ENCODE results near the gene FTCDNL1.

- TF ChIP-seq CEBPZ (IDR thresholded peaks at IDR 0.05; ENCODE audit: borderline replicate concordance, low read depth, low read length) (no peak), CEBPG (CRISPR knock-in tag; IDR thresholded peaks at IDR 0.05) (no peak), CEBPG (tag; conservative IDR thresholded peaks at IDR 0.05 in 1 of 2, IDR thresholded peaks at IDR 0.05 in 1 of 2) (no peak), CTCF (IDR thresholded peaks at IDR 0.05 in 2 of 3, conservative IDR thresholded peaks at IDR 0.05 in 1 of 3; ENCODE audit: insufficient read depth in 2 of 3, low read depth in 1 of 3, low read length in 3 of 3) (no peak), HNRNPLL (IDR thresholded peaks at IDR 0.05; ENCODE audit: low read depth, low read length, poor library complexity, severe bottlenecking) (no peak), CHD1 (IDR thresholded peaks at IDR 0.05; ENCODE audit: low read length) (no peak)
These were observed 110.9 kb downstream of the FTCDNL1 start for GRCh38 chr2:199740111-199740428.

All from K562 (cell line).